HEK293 (cell line): ENCODE measurements around the gene XPNPEP2.

Experiments
- GLI2 ChIP-seq: fragments of 450-650 bp; formaldehyde crosslinking; IDR thresholded peaks from 2 replicates; pipeline ENCODE4; 2017; ENCODE audit warnings: missing biosample characterization, missing genetic modification characterization, low read depth, borderline replicate concordance
- ZNF324 ChIP-seq: fragments of 450-650 bp; formaldehyde crosslinking; IDR thresholded peaks from 2 replicates; pipeline ENCODE4 v1.5.1; 2016; ENCODE audit warnings: missing biosample characterization, missing genetic modification characterization
- ZNF670 ChIP-seq: fragments of 450-650 bp; formaldehyde crosslinking; IDR thresholded peaks from 2 replicates; pipeline ENCODE4 v1.5.1; 2016; ENCODE audit warnings: missing biosample characterization, missing genetic modification characterization, low read depth
- TF ChIP-seq, protein P1 (sequence below): fragments of 450-650 bp; formaldehyde crosslinking; IDR thresholded peaks from 2 replicates; pipeline ENCODE4 v1.5.1; 2016; ENCODE audit warnings: missing biosample characterization, missing genetic modification characterization
- TF ChIP-seq, protein P2 (sequence below): fragments of 450-650 bp; formaldehyde crosslinking; IDR thresholded peaks from 2 replicates; pipeline ENCODE4 v1.5.1; 2016; ENCODE audit warnings: missing biosample characterization, missing genetic modification characterization
- TF ChIP-seq, protein P3 (sequence below): IDR thresholded peaks from 2 replicates; pipeline ENCODE4 v1.6.1; 2011; ENCODE audit warnings: mild to moderate bottlenecking, low read depth, low read length, borderline replicate concordance
- TF ChIP-seq, protein P4 (sequence below): fragments of 450-650 bp; formaldehyde crosslinking; conservative IDR thresholded peaks from 2 replicates; pipeline ENCODE4 v1.5.1; 2016; ENCODE audit warnings: low read depth, missing biosample characterization, missing genetic modification characterization
- TF ChIP-seq, protein P5 (sequence below): fragments of 450-650 bp; formaldehyde crosslinking; optimal IDR thresholded peaks from 2 replicates; pipeline ENCODE3; 2016; ENCODE audit warnings: missing biosample characterization, mild to moderate bottlenecking, missing genetic modification characterization
- TF ChIP-seq, protein P6 (sequence below): fragments of 450-650 bp; formaldehyde crosslinking; IDR thresholded peaks from 2 replicates; pipeline ENCODE4 v1.5.1; 2016; ENCODE audit warnings: missing biosample characterization, missing genetic modification characterization, borderline replicate concordance

DNA sequence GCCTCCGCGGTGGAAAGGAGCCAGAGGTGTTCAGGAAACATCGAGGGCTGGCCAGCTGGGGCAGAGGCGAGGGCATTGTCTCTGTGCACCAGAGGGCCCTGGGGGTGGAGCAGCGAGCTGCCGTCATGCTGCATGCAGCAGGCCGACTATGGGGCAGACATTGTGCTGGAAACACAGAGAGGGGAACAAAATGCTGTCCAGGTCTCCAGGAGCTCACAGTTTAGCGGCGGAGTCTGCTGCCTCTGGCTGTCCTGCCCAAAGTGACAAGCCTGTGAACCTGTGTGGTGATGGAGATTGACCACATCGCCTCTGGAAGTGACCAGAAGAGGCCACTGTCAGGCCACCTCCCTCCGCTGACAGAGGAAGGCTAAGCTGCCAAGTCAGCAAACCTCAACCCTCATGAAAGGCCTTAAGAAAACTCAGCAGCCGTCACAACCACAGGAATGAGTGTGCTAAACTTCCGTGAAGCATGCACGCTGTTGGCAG, 20.8 kb downstream of the XPNPEP2 start:
- no peak for TF ChIP-seq GLI2 (tag by site-specific recombination)
- no peak for TF ChIP-seq ZNF324 (tag by site-specific recombination)
- TF ChIP-seq, protein P1, sequence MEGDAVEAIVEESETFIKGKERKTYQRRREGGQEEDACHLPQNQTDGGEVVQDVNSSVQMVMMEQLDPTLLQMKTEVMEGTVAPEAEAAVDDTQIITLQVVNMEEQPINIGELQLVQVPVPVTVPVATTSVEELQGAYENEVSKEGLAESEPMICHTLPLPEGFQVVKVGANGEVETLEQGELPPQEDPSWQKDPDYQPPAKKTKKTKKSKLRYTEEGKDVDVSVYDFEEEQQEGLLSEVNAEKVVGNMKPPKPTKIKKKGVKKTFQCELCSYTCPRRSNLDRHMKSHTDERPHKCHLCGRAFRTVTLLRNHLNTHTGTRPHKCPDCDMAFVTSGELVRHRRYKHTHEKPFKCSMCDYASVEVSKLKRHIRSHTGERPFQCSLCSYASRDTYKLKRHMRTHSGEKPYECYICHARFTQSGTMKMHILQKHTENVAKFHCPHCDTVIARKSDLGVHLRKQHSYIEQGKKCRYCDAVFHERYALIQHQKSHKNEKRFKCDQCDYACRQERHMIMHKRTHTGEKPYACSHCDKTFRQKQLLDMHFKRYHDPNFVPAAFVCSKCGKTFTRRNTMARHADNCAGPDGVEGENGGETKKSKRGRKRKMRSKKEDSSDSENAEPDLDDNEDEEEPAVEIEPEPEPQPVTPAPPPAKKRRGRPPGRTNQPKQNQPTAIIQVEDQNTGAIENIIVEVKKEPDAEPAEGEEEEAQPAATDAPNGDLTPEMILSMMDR (tag by site-specific recombination): no peak
- no peak for TF ChIP-seq ZNF670 (tag by site-specific recombination)
- TF ChIP-seq, protein P2, sequence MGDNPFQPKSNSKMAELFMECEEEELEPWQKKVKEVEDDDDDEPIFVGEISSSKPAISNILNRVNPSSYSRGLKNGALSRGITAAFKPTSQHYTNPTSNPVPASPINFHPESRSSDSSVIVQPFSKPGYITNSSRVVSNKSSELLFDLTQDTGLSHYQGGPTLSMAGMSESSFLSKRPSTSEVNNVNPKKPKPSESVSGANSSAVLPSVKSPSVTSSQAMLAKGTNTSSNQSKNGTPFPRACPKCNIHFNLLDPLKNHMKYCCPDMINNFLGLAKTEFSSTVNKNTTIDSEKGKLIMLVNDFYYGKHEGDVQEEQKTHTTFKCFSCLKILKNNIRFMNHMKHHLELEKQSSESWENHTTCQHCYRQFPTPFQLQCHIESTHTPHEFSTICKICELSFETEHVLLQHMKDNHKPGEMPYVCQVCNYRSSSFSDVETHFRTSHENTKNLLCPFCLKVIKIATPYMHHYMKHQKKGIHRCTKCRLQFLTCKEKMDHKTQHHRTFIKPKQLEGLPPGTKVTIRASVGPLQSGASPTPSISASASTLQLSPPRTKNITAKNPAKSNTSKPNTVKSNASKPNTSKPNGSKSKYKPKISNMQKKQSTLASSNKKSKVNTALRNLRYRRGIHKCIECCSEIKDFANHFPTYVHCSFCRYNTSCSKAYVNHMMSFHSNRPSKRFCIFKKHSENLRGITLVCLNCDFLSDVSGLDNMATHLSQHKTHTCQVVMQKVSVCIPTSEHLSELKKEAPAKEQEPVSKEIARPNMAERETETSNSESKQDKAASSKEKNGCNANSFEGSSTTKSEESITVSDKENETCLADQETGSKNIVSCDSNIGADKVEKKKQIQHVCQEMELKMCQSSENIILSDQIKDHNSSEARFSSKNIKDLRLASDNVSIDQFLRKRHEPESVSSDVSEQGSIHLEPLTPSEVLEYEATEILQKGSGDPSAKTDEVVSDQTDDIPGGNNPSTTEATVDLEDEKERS (tag by site-specific recombination): no peak
- TF ChIP-seq, protein P3, sequence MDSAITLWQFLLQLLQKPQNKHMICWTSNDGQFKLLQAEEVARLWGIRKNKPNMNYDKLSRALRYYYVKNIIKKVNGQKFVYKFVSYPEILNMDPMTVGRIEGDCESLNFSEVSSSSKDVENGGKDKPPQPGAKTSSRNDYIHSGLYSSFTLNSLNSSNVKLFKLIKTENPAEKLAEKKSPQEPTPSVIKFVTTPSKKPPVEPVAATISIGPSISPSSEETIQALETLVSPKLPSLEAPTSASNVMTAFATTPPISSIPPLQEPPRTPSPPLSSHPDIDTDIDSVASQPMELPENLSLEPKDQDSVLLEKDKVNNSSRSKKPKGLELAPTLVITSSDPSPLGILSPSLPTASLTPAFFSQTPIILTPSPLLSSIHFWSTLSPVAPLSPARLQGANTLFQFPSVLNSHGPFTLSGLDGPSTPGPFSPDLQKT: no peak
- TF ChIP-seq, protein P4, sequence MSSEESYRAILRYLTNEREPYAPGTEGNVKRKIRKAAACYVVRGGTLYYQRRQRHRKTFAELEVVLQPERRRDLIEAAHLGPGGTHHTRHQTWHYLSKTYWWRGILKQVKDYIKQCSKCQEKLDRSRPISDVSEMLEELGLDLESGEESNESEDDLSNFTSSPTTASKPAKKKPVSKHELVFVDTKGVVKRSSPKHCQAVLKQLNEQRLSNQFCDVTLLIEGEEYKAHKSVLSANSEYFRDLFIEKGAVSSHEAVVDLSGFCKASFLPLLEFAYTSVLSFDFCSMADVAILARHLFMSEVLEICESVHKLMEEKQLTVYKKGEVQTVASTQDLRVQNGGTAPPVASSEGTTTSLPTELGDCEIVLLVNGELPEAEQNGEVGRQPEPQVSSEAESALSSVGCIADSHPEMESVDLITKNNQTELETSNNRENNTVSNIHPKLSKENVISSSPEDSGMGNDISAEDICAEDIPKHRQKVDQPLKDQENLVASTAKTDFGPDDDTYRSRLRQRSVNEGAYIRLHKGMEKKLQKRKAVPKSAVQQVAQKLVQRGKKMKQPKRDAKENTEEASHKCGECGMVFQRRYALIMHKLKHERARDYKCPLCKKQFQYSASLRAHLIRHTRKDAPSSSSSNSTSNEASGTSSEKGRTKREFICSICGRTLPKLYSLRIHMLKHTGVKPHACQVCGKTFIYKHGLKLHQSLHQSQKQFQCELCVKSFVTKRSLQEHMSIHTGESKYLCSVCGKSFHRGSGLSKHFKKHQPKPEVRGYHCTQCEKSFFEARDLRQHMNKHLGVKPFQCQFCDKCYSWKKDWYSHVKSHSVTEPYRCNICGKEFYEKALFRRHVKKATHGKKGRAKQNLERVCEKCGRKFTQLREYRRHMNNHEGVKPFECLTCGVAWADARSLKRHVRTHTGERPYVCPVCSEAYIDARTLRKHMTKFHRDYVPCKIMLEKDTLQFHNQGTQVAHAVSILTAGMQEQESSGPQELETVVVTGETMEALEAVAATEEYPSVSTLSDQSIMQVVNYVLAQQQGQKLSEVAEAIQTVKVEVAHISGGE (tag by site-specific recombination): no peak
- TF ChIP-seq, protein P5, sequence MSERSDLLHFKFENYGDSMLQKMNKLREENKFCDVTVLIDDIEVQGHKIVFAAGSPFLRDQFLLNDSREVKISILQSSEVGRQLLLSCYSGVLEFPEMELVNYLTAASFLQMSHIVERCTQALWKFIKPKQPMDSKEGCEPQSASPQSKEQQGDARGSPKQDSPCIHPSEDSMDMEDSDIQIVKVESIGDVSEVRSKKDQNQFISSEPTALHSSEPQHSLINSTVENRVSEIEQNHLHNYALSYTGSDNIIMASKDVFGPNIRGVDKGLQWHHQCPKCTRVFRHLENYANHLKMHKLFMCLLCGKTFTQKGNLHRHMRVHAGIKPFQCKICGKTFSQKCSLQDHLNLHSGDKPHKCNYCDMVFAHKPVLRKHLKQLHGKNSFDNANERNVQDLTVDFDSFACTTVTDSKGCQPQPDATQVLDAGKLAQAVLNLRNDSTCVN (tag by site-specific recombination): no peak
- TF ChIP-seq, protein P6, sequence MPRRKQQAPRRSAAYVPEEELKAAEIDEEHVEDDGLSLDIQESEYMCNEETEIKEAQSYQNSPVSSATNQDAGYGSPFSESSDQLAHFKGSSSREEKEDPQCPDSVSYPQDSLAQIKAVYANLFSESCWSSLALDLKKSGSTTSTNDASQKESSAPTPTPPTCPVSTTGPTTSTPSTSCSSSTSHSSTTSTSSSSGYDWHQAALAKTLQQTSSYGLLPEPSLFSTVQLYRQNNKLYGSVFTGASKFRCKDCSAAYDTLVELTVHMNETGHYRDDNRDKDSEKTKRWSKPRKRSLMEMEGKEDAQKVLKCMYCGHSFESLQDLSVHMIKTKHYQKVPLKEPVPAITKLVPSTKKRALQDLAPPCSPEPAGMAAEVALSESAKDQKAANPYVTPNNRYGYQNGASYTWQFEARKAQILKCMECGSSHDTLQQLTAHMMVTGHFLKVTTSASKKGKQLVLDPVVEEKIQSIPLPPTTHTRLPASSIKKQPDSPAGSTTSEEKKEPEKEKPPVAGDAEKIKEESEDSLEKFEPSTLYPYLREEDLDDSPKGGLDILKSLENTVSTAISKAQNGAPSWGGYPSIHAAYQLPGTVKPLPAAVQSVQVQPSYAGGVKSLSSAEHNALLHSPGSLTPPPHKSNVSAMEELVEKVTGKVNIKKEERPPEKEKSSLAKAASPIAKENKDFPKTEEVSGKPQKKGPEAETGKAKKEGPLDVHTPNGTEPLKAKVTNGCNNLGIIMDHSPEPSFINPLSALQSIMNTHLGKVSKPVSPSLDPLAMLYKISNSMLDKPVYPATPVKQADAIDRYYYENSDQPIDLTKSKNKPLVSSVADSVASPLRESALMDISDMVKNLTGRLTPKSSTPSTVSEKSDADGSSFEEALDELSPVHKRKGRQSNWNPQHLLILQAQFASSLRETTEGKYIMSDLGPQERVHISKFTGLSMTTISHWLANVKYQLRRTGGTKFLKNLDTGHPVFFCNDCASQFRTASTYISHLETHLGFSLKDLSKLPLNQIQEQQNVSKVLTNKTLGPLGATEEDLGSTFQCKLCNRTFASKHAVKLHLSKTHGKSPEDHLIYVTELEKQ: no peak
